Fibroblast of mammary gland (primary cell): Measurements from ENCODE around the gene GNG7.
"Not testable (repeated sequence)": the region's sequence is repeated elsewhere in the genome, so short reads cannot be mapped to it uniquely, and the experiment has no call there.

ENCODE experiments used
- DNase-seq: peaks from one replicate; pipeline ENCODE4 v3.0.0-alpha.2; 2010; ENCODE audit warnings: low read depth
- H3K4me3 ChIP-seq: 2 replicates; pipeline ENCODE4 v1.5.1; 2011; ENCODE audit warnings: low read depth, mild to moderate bottlenecking, low read length, moderate library complexity; ENCODE audit not compliant: control insufficient read depth
- TF ChIP-seq, protein P1 (sequence below): conservative IDR thresholded peaks from 2 replicates; pipeline ENCODE4 v1.5.1; 2011; ENCODE audit warnings: low read depth, low read length, inconsistent platforms; ENCODE audit not compliant: control insufficient read depth, insufficient read depth

GNG7 gene

DNA sequence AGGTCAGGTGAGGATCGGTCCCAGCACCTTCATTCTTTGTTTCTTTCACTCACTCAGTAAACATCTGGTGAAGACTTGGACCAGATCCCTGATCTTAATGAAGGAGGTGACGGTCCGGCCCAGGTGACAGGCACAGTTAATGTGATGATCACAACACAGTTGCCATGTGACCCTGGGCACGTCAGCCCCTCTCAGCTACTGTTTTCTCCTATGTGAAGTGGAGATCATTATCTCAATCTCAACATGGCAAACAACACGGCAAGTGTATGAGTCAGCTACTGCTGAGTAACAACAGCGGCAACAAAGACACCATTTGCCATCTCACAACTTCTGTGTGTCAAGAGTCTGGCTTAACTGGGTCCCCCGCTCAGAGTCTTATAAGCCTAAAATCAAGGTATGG, 74.6 kb downstream of the GNG7 start:
- no peak overlapping the region for H3K4me3 ChIP-seq
- peak; percentile 76 for DNase-seq
- TF ChIP-seq, protein P1, sequence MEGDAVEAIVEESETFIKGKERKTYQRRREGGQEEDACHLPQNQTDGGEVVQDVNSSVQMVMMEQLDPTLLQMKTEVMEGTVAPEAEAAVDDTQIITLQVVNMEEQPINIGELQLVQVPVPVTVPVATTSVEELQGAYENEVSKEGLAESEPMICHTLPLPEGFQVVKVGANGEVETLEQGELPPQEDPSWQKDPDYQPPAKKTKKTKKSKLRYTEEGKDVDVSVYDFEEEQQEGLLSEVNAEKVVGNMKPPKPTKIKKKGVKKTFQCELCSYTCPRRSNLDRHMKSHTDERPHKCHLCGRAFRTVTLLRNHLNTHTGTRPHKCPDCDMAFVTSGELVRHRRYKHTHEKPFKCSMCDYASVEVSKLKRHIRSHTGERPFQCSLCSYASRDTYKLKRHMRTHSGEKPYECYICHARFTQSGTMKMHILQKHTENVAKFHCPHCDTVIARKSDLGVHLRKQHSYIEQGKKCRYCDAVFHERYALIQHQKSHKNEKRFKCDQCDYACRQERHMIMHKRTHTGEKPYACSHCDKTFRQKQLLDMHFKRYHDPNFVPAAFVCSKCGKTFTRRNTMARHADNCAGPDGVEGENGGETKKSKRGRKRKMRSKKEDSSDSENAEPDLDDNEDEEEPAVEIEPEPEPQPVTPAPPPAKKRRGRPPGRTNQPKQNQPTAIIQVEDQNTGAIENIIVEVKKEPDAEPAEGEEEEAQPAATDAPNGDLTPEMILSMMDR = no peak

DNA sequence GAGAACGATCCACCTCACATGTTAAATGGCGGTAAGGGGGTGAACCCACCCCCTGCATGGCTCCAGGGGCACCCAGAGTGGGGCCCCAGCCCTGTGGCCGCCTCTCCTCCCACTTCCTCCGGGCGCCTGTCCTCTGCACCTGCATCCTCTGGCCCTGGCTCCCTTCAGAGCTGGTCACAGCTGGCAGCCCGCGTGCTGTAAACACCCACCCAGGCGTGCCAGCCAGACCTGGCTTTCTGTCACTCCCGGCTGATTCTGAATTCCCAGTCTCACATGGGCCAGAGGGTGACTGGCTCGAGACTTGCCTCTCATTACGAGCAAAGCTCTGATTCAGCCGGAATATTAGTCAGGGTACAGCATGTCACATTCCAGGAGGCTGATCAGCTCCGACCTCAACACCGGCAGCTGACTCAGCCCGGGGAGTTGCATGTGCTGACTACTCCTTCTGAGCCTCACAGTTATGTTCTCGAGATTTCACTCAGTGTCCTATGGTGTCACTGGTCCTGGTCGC, 75.1 kb downstream of the GNG7 start:
- no peak overlapping the region for H3K4me3 ChIP-seq
- DNase-seq = peak; percentile 99
- TF ChIP-seq, protein P1 = no peak

- DNase-seq = no peak
- TF ChIP-seq, protein P1 = no peak
- no peak overlapping the region for H3K4me3 ChIP-seq
These were observed 77.1 kb downstream of the GNG7 start for GRCh38 chr19:2625434-2625833.

DNA sequence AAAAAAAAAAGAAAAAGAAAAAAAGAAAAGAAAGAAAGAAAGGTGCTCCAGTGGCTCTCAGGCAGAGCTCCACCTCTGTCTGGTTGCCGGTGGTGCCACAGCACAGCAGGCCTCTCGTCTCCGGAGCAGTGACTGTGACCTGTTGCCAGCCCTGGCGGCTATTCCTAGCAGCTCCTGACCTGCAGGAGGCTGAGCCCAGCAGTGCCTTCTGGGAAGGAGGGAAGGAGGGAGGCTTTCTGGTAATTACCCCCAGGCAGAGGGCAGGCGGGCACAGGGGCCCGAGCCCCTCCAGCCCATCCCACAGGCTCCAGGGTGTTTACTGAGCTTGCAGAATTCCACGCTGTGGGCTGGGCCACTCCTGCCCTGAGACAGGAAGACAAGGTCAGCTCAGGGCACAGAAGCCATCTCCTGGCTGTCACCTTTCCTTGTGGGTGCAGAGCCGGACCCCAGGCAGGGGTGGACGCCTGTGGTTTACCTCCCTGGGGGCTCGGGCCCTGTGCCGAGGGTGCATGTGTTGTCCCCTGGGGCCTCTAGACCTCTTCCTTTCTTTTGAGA, 77.9 kb downstream of the GNG7 start:
- TF ChIP-seq, protein P1 = no peak
- H3K4me3 ChIP-seq = no peak overlapping the region
- DNase-seq = no peak

DNA sequence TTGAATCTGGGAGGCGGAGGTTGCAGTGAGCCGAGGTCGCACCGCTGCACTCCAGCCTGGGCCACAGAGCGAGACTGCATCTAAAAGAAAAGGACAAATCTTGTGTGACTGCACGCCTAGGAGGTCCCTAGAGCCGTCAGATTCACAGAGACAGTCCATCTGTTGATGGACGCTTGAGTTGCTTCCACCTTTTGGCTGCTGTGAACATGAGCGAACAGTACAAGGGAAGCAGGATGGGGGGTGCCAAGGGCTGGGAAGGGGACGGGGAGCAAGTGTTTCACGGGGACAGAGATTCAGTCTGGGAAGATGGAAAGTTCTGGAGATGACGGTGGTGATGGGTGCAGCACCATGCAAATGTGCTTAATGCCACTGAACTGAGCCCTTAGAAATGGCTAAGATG, 78.7 kb downstream of the GNG7 start:
- H3K4me3 ChIP-seq = no peak overlapping the region
- no peak for DNase-seq
- TF ChIP-seq, protein P1 = no peak

- DNase-seq, H3K4me3 ChIP-seq: not testable (repeated sequence)
These were observed 80.0 kb downstream of the GNG7 start for GRCh38 chr19:2622371-2622961.

DNA sequence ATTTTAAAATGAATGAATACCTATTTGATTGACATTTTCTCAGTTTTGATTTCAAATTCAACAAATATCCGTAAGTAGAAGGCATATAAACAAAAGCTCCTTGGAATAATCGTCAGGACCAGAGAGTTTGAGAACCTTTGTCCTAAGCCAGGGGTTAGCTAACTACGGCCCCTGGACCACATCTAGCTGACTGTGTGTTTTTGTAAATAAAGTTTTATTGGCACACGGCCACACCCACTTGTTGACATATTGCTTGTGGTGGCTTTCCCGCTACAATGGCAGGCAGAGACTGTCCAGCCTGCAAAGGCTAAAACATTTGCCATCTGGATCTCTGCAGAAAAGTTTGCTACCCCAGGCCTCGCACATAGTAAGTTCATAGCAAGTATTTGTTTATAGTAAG, 83.4 kb downstream of the GNG7 start:
- TF ChIP-seq, protein P1 = no peak
- DNase-seq = no peak
- H3K4me3 ChIP-seq = no peak overlapping the region
